Stimulated activated CD4-positive, alpha-beta T cell treated with anti-CD3 and anti-CD28 coated beads, Interleukin-12 subunit alpha, Interleukin-12 subunit beta, amount 100 ng/mL, for 4 hours (primary cell): Measurements from ENCODE around the gene PSENEN.
"Not testable (repeated sequence)": the region's sequence is repeated elsewhere in the genome, so short reads cannot be mapped to it uniquely, and the experiment has no call there.

Experiments
- DNase-seq: peaks from one replicate; pipeline ENCODE4 v3.0.0-alpha.2; 2020

The PSENEN gene

DNA sequence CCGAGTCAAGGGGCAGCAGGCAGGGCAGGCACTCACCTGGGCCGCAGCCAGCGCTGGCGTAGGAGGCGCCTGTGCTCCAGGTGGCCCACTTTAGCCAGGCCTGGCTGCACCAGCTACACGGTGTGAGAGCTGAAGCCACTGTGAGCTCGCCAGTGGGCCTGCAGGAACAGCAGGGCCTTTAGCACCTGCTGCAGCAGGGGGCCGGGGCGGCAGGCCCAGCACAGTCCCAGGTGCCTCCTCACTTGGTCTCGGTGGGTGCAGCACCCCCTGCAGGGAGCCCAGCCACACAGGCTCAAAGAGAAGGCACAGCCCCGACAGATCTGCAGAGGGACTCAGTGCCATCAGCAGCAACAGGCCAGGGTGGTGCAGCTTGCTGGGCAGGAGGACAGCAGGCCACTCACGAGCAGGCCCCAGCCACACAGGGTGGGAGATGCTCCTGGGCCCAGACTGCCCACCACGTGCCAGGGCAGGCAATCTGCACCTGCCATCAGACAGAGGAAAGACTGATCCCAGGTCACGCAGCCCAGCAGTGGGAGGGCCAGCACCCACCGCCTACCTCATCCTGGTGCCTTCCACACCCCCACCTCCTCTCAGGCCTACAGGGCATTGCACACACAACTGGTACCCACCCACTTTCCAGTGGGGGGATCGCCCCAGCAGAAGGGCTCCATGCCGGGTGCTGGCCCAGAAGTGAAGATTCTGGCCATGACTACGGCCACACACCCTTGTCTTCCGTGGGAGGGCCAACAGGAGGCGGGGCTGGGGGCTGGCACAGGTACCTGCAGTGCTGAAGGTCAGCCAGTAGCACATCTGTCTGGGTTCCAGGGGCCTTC, 45.7 kb downstream of the PSENEN start:
- no peak for DNase-seq

DNA sequence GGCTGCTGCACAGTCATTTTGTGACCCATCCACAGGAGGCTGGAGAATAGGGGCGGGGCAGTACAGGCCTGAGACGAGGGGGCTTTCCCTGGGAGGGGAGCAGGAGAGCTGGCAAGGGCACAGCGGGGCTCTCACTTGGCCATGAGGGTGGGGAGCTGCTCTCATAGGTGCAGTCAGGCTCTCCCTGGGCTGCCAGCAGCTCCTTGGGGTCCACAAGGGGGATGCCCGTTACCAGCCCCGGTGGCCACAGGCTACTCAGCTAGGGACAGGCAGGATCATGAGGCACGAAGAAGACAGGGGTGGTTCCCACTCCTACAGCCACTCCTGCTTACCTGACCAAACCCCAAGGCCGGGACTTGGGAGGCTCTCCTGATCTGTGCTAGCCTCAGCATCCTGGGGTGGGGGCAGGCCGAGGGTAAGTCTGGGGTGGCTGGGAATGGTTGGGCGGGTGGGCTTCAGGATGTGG, 46.4 kb downstream of the PSENEN start:
- DNase-seq: no peak

DNA sequence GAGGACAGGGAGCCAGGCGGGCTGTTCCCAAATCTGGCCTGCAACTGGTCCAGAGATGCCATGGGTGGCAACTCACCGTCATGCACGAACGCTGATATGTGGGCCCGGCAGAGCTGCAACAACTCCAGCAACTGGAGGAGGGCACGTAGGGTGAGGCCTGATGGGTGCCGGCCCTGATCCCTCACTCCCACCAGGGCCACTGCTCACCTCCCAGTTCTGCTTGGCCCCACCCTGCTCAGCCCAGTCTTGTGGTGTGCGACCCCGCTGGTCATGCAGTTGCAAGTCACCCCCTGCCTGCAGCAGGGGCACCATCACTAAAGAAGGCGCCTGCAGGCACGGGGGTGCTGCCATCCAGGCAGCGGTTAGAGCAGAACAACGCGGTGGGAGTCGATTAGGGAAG, 46.9 kb downstream of the PSENEN start:
- DNase-seq: no peak

DNA sequence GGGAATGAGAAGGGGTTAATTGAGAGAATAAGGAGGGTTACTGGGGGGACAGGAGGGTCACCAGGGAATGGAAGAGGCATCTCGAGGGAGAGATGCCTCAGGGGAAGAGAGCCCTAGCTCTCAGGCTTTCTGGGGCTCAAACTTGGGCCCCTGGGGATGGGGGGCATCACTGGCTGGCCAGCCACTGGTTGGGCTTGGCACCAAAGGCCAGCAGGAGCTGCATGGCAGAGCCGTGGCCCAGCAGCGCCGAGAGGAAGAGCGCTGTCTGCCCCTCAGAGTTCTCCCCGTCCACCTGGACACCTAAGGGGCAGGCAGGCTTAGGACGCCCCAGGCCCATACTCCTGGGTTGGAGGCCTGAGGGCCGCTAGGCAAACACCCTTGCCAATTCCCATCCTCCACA, 47.4 kb downstream of the PSENEN start:
- no peak for DNase-seq

DNA sequence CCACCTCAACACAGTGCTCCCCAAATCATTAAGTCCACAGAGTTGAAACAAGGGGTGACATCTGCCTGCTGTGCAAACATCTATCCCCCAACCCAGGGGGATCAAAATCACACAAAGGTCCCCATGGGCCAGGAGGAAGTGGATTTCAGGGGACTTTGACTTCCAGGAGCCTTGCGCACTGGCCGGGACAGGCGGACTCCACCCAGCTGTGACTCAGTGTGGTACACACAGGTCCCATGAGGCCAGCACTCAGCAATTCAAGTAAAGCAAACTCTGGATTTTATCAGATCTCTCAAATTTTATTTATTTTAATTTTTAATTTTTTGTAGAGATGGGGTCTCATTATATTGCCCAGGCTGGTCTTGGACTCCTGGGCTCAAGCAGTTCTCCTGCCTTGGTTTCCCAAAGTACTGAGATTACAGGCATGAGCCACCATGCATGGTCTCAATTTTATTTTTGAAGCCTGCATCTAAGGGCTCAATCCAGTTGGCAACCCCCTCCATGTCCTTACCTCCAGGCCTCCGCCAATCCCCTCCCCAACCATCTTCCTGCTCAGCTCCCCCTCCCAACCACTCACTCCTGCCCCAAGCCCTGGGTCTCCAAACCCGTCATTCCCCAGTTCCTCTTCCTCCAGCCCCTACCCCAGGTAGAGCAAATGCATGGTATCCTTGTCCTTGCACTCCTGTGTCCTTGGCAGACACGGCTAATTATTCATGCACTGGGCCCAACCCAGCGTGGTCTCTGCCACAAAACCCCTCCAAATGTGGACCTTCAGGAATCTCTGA, 48.1 kb downstream of the PSENEN start:
- no peak for DNase-seq

DNA sequence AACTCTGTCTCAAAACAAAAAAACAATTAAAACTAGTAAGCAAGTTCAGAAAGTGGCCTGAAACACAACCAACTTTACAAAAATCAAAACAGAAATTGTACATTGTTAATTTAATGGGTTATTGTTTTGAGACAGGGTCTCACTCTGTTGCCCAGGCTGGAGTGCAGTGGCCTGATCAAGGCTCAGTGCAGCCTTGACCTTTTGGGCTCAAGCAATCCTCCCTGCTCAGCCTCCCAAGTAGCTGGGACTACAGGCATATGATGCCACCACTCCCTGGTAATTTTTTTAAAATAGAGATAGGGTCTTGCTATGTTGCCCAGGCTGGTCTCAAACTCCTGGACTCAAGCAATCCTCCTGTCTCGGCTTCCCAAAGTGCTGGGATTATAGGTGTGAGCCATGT, 50.1 kb downstream of the PSENEN start:
- not testable (repeated sequence) for DNase-seq
